ENCODE results near the gene RAB11FIP2.
A peak's percentile ranks its signal among the peaks of the same experiment; 100 is the strongest.
"Not testable (repeated sequence)": the region's sequence is repeated elsewhere in the genome, so short reads cannot be mapped to it uniquely, and the experiment has no call there.

Gene RAB11FIP2, protein sequence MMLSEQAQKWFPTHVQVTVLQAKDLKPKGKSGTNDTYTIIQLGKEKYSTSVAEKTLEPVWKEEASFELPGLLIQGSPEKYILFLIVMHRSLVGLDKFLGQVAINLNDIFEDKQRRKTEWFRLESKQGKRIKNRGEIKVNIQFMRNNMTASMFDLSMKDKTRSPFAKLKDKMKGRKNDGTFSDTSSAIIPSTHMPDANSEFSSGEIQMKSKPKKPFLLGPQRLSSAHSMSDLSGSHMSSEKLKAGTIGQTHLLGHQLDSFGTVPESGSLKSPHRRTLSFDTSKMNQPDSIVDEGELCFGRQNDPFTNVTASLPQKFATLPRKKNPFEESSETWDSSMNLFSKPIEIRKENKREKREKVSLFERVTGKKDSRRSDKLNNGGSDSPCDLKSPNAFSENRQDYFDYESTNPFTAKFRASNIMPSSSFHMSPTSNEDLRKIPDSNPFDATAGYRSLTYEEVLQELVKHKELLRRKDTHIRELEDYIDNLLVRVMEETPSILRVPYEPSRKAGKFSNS

DNA sequence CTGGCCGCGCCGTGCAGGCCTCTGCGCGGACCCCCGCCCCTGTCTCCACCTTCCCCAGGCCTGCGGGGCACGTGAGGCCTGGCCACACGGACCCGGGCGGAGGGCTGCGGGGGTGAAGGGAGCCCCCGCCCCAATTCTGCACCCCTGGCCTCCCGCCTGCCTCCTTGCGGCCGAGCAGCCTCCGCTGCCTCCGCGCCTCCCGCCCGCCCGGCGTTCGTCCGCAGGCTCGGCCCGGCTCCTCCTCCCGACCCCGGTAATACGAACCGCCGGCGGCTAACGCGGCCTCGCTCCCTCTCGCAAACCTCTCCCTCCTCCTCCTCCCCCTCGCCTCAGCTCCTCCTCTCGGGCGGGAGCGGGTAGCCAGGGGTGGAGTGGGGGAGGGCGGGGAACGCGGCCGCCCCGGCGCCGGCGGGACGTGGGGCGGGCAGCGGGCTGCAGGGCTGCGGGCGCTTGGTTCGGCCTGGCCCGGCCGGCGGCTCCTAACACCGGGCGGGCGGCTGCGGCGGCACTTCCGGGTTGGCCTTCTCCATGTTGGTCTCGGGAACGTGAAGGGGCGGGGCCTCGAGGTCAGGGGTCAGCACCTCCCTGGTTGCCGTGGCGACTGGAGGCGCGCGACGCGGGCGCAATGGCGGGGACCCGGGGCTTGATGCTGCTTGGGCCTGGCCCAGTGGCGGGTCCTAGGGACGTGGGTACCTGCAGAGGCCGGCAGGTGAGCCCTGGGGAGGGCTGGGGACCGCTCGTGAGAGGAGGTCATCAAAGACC, at the start of gene RAB11FIP2:
RAB11FIP2 (minus strand) TSS at position 547 of the 762 bp plus-strand sequence. CDS start 778 bp downstream, outside the sequence.
- peak; percentile 93 for DNase-seq (ENCODE audit: low spot score)

DNA sequence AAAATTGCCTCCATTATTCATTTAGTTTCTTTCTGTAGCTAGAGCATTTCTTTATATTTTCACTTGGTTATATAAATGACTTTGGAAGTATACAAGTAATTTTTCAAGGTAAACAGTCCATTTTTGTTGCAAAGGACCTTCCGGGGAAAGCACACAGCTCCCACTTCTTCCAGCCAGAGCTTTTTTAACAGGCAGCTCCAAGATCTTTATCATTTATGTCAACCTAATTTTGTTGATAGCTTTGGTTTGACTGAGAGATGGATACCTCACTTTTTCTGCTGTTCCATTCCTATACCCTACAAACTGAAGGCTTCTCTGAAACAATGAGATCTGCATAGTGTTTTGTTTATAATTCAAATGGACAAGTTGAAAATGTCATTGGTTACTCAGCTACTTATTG, 49.3 kb upstream of the RAB11FIP2 start:
- no peak for DNase-seq (ENCODE audit: low spot score)

DNA sequence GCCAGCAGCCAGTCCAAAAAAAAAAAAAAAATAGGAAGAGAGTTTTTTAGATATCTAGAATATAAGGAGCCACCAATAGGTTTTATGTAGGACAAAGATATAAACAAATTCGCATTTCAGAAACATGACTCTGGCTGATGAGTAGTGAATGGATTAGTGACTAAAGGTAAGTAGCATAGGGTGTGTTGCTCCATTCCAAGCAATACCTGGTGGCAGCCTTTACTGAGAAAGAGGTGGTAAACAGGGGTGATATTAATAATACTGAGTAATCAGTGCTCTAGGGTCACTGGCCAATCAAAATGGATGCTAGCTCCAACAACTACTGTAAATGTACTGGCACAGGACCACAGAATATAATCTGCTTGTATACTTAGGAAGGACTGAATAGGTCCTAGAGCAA, 45.5 kb upstream of the RAB11FIP2 start:
- no peak for DNase-seq (ENCODE audit: low spot score)

DNA sequence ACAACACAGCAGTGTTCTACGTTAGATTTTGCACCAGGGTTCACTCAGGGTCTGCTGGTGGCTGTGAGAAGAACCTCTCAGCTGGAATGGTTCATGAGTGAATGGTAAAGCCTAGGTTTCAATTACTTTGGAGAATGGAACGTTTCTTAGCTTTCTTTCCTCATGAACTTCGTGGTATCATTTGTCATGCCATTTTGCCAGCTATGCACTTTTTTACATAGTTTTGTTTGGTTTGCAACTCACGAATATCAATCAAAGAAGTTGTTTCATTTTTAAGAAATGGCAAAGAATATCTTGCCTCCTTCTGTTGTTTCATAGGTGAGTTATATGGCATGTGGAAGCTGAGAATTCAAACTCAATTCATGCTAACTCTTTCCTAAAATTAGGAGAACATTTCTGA, 34.1 kb upstream of the RAB11FIP2 start:
- no peak for DNase-seq (ENCODE audit: low spot score)

DNA sequence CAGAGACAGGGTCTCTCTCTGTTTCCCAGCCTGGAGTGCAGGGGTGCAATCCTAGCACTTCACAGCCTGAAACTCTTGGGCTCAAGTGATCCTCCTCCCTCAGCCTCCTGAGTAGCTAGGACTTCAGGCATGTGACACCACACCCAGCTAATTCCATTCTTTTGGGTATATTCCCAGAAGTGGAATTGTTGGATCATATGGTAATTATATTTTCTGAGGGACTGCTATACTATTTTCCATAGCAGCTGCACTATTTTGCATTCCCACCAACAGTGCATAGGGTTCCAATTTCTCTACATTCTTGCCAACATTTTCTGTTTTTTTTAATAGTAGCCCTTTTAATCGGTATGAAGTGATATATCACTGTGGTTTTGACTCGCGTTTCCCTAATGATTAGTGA, 30.0 kb upstream of the RAB11FIP2 start:
- no peak for DNase-seq (ENCODE audit: low spot score)

DNA sequence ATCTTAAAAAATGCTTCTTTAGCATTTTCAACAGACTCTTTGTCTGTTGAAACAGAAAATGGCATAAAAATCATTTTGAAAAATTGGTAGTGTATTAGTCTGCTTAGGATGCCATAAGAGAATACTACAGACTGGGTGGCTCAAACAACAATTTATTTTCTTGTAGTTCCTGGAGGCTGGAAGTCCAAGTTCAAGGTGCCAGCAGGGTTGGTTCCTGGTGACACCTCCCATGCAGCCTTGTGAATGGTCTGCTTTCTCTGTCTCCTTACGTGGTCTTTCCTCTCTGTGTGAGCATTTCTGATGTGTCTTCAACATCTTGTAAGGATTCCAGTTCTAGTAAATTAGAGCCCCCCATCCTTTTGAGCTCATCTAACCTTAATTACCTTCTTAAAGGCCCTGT, 26.1 kb upstream of the RAB11FIP2 start:
- DNase-seq (ENCODE audit: low spot score): no peak

DNA sequence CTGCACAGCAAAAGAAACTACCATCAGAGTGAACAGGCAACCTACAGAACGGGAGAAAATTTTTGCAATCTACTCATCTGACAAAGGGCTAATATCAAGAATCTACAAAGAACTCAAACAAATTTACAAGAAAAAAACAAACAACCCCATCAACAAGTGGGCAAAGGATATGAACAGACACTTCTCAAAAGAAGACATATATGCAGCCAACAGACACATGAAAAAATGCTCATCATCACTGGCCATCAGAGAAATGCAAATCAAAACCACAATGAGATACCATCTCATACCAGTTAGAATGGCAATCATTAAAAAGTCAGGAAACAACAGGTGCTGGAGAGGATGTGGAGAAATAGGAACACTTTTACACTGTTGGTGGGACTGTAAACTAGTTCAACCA, 20.6 kb upstream of the RAB11FIP2 start:
- not testable (repeated sequence) for DNase-seq (ENCODE audit: low spot score)

DNA sequence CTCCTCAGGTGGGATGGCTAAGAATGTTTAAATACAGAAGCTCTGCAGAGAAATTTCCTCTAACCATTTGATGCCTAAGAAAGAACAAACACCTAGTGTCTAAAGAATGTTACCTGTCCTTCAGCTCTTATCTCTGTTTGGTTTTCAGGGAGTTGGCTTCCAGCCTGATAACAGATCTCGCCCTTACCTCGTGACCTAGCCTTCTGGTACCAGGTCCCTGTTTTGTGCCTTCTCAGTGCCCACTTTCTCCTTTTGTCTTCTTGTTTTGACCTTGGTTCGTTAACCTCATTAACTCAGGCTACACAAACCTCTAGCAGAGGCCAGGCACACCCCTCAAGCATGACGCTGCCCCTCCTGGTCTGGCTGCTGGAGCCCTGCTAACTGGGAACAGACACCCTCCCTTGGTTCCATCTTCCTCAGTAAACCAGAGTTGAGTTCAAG, 16.1 kb upstream of the RAB11FIP2 start:
- no peak for DNase-seq (ENCODE audit: low spot score)

DNA sequence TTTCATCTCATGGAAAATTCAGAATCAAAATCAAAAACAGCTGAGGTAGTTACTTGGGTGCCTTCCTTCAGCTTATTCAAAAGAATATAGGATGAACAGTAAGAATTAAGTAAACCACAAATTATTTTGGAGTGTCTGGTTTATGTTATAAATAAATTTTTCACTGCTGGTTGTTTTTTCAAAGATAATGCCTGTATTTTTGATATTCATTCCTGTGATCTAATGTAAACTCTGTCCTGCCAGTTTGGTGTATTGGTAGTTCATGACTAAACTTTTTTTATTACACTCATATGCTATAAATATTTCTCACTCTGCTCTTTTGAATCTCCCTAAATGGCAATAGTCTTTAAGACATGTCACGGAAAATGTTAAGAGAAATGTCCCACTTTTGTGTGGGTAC, 11.6 kb upstream of the RAB11FIP2 start:
- DNase-seq (ENCODE audit: low spot score): no peak

DNA sequence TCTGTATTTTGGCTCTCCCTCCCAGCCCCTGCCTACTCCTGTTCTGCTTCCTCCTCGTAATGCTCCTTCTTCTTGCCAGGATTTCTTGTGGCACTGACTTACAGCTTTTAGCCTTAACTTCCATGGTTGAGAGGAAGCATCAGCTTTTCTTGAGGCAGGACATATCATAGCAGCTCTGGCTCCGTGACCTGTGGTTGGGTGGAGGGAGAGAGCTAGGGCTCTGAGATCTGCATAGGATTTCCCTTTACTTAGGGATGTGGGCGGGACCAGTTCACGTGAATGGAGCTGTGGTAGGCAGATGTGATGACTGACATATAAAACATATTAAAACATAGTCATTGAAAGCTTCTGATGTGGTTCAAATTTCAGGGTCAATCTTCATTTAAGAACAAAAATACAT, 10.6 kb upstream of the RAB11FIP2 start:
- no peak for DNase-seq (ENCODE audit: low spot score)

DNA sequence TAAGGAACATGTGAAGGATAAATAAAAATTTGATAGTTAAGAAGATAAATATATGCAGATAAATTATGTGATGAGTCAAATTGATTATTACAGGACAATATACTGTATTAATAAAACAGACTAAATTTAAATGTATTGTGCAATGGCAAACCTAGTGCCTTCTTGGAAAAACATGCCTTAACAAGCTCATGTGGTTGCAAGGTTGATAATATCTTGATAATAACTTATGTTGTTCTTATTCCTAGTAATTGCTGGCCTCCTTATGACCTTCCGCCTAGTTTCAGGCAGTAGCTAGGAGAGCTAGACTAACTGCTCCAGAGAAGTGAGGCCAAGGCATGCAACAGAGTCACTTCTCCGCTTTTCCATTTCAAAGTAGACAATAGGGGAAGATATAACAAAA, 7.6 kb upstream of the RAB11FIP2 start:
- DNase-seq (ENCODE audit: low spot score): no peak

DNA sequence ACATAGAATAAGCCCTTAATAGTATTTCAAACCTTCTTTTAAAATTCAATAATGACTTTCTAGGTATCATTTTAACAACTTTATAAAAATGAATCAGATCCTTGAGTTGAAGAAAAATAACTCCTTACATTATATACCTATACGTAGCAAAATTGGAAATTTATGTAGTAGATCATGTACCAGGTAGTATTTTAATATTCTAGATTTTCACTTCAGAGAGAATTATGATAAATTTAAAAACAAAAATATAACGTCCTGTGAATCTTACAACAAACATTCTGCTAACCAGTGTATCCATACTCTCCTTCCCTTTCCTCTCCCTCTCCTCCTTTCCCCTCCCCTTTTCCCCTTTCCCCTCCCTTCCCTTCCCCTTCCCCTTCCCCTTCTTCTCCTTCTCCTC, 6.1 kb upstream of the RAB11FIP2 start:
- DNase-seq (ENCODE audit: low spot score): no peak

DNA sequence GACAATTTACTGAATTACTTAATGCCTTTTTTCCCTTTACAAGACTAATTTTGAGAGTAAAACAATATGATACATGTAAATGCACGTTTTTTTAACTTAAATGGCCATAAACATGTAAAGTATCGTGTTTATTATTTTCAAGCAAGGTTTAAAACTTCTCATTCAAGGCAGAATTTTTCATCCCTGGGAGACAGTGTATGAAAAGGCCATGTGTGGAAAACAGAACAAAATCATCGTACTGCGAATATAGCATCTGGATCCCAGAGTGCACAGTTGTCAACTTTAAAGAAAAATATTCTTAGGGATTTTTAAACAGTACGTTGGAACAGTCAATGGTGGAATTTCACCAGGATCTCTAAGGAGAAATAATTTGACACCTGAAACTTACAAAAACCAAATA, 1.1 kb upstream of the RAB11FIP2 start:
- no peak for DNase-seq (ENCODE audit: low spot score)

DNA sequence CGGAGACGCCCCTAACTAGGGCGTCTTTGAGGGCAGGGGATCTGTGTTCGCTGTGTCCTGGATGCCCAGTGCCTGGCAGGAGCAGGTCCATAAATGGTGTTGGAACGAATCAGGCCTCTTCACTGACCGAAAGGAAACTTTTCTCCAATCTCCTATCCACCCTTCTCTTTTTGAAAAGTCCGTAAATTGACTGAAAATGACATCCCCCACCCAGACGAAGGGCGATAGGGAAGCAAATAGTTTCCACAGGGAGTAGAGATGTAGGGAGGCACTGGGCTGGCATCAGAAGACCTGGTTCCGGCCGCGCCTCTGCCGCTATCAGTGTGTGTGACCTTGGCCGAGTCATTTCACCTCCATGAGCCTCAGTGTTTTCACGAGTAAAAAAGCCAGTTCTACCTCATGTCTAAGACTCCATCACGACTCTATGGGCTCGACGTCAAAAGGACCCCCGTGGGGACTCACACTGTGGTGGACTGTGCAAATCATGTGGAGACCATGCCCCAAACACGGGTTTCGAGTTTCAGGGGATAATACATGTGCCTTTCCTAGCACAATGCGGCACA, 497 bp upstream of the RAB11FIP2 start:
- DNase-seq (ENCODE audit: low spot score): no peak

DNA sequence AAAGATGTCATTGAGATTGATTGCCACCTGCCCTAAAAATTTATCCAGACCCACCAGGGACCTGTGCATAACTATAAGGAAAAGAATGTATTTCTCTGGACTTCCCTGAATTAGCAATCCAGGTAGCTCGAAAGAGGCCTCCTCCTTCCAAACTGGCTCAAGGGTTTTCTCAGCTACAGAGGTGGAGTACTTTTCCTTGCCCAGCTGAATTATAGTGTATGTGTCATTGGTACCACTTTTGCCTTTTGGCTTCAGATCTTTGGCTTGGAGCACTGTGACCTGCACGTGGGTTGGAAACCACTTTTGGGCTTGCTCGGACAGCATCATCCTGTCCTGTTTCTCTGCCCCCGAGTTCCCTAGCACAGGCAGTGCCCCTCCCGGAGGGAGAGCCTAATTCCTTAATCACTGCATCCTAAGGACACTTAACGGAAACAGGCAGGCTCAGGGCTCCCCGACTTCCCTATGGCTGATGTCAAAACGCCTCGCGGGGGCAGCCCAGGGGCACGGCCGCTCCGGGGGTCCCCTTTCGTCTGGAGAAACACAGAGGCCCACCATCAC, 825 bp downstream of the RAB11FIP2 start:
- peak; percentile 3 for DNase-seq (ENCODE audit: low spot score)

DNA sequence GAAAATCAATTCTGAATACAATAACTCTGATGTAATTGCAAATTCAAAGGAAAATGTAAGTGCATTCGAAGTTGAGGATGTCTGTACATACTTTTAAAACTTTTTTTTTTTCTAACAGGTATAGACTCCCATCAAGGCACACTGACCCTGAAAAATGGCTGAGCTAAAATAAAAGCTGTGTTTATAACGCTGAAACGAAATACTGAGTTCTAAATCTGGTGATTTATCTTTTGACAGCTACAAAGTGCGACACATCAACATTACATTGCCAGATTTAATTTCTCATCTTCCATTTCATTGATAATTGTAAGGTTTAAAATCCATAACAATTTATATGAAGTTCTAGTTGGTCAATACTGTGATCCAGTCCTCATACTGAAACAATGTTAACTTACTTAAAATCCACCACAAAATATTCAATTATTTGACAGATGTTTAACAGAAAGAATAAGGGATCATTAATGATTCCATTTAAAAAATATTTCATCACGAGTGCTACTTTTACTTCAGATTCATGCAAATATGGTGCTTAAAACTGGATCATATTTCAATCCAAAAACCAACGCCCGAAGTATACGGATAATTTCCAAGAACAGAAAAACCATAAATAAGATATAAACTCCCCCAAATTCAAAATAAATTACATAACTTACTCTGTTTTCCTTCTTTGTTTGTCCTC, 1.4 kb downstream of the RAB11FIP2 start:
- DNase-seq (ENCODE audit: low spot score): no peak

DNA sequence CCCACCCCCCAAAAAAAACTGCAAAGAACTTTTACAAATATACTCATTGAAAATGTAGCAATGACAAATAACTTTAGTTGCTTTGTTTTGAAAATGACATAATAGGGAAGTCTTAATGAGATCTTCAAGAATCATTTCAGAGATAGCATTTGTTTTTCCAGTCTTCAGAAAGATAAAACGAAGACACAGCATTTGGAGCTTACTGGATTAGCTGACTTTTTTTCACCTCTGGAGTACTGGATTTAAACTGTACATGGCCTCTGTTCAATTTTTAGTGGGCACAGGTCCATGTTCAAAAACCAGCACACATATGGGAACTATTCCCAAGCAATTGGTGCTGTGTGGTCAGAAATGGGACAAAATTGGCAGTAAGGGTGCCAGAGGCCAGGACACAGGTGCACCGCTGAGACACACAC, 3.9 kb downstream of the RAB11FIP2 start:
- DNase-seq (ENCODE audit: low spot score): no peak

DNA sequence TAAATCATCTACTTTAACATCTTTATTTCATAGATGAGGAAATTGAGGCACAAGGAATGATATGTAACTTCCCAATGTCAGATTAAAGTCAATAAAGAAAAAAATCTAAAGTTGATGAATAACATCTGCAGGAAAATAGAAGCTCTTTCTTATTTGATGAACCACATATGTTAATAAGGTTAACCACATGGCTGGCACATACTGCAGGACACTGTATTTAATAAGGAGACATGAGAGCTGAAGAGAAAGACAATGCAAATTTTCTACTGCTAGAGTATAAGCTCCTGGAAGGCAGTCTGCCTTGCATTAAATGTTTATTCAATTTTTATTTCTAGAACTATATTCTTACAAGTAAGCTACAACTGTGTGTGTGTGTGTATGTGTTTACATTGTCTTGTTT, 4.4 kb downstream of the RAB11FIP2 start:
- no peak for DNase-seq (ENCODE audit: low spot score)

DNA sequence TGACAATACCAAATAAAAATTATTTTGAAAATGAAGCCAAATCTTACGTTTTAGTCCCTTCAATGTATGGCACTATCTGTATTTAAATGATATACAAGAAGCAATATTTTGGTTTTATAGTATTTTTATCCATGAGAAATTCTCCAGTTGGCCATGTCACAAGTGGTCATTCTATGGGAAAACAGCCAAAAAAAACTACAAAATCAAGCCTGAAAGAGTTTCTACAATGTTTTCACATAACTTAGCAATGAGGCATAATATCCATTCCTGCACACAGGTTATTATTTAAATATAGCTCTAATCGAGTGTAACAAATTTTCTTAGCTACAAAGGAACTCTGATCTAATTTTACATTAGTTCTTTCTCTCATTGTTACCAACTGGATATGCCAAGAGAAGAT, 5.4 kb downstream of the RAB11FIP2 start:
- DNase-seq (ENCODE audit: low spot score): no peak

DNA sequence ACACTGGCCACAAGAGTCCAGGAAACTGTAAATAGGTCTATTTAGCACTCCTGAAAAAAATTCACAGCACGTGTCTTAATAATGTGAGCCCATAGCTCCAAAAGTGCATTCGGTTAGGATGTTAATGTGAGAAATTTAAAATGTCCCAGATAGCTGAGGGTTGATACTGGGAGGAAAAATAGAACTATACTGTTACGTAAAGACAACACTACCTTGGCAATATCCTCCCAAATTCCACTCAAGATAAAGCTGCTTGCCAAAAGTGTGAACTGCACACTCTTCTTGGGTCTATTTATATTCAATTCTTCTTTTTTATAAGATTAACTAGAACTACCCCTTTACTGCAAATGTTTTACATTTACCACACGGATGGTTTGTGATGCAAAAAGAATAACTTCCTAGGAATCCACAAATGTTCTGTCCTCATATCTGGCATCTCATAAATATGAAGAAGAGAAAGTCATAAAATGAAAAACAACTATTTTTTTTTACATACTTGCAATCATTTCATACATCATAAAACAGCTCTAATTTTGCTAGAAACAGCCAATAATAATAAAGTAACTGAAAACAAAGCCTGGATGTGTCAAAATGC, 10.4 kb downstream of the RAB11FIP2 start:
- no peak for DNase-seq (ENCODE audit: low spot score)

DNA sequence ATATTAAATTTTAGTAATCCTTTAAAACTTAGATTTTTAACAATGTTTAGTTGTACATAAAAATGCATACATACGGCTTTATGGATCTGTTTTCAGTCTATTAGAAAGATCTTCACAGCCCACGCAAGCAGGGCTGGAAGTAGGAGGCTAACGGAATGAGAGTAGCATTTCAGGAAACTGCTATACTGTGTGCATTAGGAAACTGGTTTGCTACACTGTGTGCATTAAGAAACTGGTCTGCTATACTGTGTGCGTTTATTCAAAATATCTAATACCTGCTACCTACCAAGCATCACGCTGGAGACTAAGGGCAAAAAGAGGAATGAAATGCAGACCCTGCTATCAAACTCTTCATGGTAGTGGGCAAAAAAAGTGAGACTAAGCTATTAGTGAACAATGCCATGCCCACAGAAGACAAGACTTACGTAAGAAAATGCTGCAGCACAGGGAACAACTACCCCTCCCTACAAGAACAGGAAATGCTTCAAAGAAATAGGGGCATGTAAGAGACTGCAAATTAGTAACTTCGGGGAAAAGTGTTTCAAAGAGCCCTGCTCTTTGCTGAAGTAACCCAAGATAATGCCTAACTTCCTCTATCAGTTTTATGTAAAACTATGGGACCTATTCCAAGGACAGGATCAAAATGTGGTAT, 11.3 kb downstream of the RAB11FIP2 start:
- DNase-seq (ENCODE audit: low spot score): no peak

Data from CD4-positive, alpha-beta T cell treated with Interleukin-6 at 100 ng/mL for 8 hours (primary cell).